Measurements from ENCODE around the gene POLE. TPM values are rescaled to one million over a fixed set of nuclear protein-coding genes. Genes with fewer than 3 reads are reported as not detected.

POLE gene
- total RNA-seq, 1 experiment from 2014 or later: 144 TPM

DNA sequence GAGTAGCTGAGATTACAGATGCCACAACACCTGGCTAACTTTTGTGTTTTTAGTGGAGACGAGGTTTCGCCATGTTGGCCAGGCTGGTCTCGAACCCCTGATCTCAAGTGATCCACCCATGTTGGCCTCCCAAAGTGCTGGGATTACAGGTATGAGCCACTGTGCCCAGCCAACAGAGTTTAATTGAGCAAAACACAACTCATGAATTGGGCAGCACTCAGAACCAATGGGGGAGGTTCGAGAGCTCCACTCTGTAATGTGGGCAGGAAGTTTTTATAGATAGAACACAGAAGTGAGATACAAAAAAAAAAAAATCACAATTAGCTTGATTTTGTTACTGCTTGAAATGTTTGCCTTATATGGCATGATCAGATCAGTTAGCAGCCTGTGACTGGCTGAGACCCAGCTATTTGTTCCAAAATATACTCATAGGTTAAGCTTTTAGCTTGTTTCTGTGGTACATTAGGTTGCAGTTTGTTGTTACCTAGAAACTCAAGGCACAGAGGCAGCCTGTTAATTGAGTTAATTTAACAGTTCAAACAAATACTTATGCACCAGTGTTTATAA is 69.9 kb downstream of the POLE start (continued):
- TF ChIP-seq, protein P1, sequence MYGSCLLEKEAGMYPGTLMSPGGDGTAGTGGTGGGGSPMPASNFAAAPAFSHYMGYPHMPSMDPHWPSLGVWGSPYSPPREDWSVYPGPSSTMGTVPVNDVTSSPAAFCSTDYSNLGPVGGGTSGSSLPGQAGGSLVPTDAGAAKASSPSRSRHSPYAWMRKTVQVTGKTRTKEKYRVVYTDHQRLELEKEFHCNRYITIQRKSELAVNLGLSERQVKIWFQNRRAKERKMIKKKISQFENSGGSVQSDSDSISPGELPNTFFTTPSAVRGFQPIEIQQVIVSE (CRISPR knock-in tag; IDR thresholded peaks at IDR 0.05; ENCODE audit: borderline replicate concordance): no peak
- TF ChIP-seq NFYB (CRISPR knock-in tag; conservative IDR thresholded peaks at IDR 0.05; ENCODE audit: low read depth): no peak

DNA sequence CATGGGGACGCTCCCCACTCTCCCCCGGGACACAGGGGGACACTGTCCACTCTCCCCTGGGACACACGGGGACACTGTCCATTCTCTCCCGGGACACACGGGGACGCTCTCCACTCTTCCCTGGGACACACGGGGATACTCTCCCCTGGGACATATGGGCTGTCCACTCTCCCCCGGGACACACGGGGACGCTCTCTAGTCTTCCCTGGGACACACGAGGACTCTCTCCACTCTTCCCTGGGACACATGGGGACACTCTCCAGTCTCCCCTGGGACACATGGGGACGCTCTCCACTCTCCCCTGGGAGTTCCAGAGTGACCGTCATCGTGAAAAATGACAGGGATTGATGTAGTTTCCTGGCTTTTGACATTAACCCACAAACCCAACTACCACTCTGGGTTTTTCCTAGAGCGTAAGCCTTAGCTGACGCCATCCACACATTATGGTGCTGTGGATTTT is 71.5 kb downstream of the POLE start:
- Mint-ChIP-seq H3K9me3 (peaks cover 12% of the 10 kb centered on the region), H3K27me3 (ENCODE audit: low read depth) (peaks cover 80% of the 10 kb centered on the region), H3K4me3 (no peak overlapping the region), H3K27ac (no peak overlapping the region), H3K4me1 (peaks cover 5% of the 10 kb centered on the region), H3K36me3 (peaks cover 8% of the 10 kb centered on the region; the same call in 1 of the 2 replicates)
- DNase-seq (ENCODE audit: low spot score): no peak
- ATAC-seq: no peak
- POLR2A ChIA-PET: no interaction called here
- no peak for TF ChIP-seq CBFB (CRISPR knock-in tag; IDR thresholded peaks at IDR 0.05; ENCODE audit: low read depth)
- TF ChIP-seq, protein P1 (CRISPR knock-in tag; IDR thresholded peaks at IDR 0.05; ENCODE audit: borderline replicate concordance): no peak
- TF ChIP-seq NFE2L1 (CRISPR knock-in tag; IDR thresholded peaks at IDR 0.05): no peak
- no peak for TF ChIP-seq PRRX2 (CRISPR knock-in tag; IDR thresholded peaks at IDR 0.05)
- TF ChIP-seq FOXP1 (CRISPR knock-in tag; IDR thresholded peaks at IDR 0.05; ENCODE audit: borderline replicate concordance): no peak
- no peak for TF ChIP-seq RORB (CRISPR knock-in tag; IDR thresholded peaks at IDR 0.05)
- TF ChIP-seq FOXJ3 (CRISPR knock-in tag; IDR thresholded peaks at IDR 0.05; ENCODE audit: borderline replicate concordance): no peak
- TF ChIP-seq, protein P2, sequence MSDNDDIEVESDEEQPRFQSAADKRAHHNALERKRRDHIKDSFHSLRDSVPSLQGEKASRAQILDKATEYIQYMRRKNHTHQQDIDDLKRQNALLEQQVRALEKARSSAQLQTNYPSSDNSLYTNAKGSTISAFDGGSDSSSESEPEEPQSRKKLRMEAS (CRISPR knock-in tag; IDR thresholded peaks at IDR 0.05): no peak
- no peak for TF ChIP-seq GRHL2 (CRISPR knock-in tag; IDR thresholded peaks at IDR 0.05; ENCODE audit: insufficient replicate concordance, severe bottlenecking)
- TF ChIP-seq, protein P3, sequence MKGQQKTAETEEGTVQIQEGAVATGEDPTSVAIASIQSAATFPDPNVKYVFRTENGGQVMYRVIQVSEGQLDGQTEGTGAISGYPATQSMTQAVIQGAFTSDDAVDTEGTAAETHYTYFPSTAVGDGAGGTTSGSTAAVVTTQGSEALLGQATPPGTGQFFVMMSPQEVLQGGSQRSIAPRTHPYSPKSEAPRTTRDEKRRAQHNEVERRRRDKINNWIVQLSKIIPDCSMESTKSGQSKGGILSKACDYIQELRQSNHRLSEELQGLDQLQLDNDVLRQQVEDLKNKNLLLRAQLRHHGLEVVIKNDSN (CRISPR knock-in tag; IDR thresholded peaks at IDR 0.05): no peak
- TF ChIP-seq ZNF138 (CRISPR knock-in tag; conservative IDR thresholded peaks at IDR 0.05): no peak
- TF ChIP-seq, protein P4, sequence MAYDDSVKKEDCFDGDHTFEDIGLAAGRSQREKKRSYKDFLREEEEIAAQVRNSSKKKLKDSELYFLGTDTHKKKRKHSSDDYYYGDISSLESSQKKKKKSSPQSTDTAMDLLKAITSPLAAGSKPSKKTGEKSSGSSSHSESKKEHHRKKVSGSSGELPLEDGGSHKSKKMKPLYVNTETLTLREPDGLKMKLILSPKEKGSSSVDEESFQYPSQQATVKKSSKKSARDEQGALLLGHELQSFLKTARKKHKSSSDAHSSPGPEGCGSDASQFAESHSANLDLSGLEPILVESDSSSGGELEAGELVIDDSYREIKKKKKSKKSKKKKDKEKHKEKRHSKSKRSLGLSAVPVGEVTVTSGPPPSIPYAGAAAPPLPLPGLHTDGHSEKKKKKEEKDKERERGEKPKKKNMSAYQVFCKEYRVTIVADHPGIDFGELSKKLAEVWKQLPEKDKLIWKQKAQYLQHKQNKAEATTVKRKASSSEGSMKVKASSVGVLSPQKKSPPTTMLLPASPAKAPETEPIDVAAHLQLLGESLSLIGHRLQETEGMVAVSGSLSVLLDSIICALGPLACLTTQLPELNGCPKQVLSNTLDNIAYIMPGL (CRISPR knock-in tag; IDR thresholded peaks at IDR 0.05): no peak
- CTCF ChIA-PET: interaction anchor here (0.6 to 1.9 kb wide), 20 partner anchors 12 to 207 kb away, joined by 3 to 48 read pairs (median 6); no protein-coding TSS in a partner anchor

DNA sequence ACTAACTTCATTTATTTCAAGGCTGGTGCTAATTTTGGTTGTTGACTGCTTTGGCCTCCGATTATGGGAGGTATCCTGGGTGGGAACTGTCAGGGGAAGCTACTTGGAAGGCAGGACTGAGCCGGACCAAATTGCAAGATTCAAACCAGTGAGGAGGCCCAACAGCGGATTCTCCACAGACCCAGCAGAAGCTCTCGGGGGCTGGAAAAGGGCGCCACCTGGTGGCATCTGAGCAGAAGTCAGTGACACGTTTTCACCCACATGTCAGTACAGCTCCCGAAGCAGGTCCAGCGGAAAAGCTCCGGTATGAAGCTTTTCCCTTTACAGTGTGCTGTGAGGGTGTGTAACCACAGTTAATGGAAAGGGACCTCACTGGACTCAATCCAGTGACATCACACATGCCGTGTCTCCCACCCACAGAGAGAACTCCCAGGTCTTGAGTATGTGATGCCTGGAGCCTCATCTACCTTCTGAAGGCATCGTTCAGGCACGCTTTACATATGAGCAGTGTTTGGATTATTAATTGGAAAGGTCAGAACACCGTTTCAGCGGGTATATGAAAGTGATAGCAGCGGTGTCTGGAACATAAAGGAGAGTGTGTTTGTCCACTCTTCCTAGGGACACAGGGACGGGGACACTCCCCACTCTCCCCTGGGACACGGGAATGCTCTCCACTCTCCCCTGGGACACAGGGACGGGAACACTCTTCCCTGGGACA is 72.1 kb downstream of the POLE start:
- peaks cover 5% of the 10 kb centered on the region for H3K4me1 Mint-ChIP-seq
- POLR2A ChIA-PET: interaction anchor here (0.7 kb wide), 1 partner anchor 31 kb away, joined by 3 read pairs; no protein-coding TSS in a partner anchor
- CTCF ChIA-PET: interaction anchor here (0.6 to 1.9 kb wide), 35 partner anchors 9 to 461 kb away, joined by 3 to 48 read pairs (median 4); no protein-coding TSS in a partner anchor
- peaks cover 83% of the 10 kb centered on the region for H3K27me3 Mint-ChIP-seq (ENCODE audit: low read depth)
- no peak overlapping the region for H3K27ac Mint-ChIP-seq
- peaks cover 12% of the 10 kb centered on the region for H3K9me3 Mint-ChIP-seq
- TF ChIP-seq, protein P2 (CRISPR knock-in tag; IDR thresholded peaks at IDR 0.05): peak; percentile 65
- TF ChIP-seq FOXP1 (CRISPR knock-in tag; IDR thresholded peaks at IDR 0.05; ENCODE audit: borderline replicate concordance): no peak
- TF ChIP-seq ETV6 (CRISPR knock-in tag; IDR thresholded peaks at IDR 0.05): 0 out of 2 replicates have a peak, but pooled peaks have one; percentile 37
- TF ChIP-seq, protein P5, sequence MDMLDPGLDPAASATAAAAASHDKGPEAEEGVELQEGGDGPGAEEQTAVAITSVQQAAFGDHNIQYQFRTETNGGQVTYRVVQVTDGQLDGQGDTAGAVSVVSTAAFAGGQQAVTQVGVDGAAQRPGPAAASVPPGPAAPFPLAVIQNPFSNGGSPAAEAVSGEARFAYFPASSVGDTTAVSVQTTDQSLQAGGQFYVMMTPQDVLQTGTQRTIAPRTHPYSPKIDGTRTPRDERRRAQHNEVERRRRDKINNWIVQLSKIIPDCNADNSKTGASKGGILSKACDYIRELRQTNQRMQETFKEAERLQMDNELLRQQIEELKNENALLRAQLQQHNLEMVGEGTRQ (CRISPR knock-in tag; IDR thresholded peaks at IDR 0.05): no peak
- peak; percentile 95 for TF ChIP-seq ZNF121 (CRISPR knock-in tag; IDR thresholded peaks at IDR 0.05)
- TF ChIP-seq GRHL2 (CRISPR knock-in tag; IDR thresholded peaks at IDR 0.05; ENCODE audit: insufficient replicate concordance, severe bottlenecking): no peak
- TF ChIP-seq GTF2I (CRISPR knock-in tag; conservative IDR thresholded peaks at IDR 0.05): no peak
- no peak for TF ChIP-seq SP1 (CRISPR knock-in tag; conservative IDR thresholded peaks at IDR 0.05)
- no peak for TF ChIP-seq EMX1 (CRISPR knock-in tag; IDR thresholded peaks at IDR 0.05)
- TF ChIP-seq, protein P6, sequence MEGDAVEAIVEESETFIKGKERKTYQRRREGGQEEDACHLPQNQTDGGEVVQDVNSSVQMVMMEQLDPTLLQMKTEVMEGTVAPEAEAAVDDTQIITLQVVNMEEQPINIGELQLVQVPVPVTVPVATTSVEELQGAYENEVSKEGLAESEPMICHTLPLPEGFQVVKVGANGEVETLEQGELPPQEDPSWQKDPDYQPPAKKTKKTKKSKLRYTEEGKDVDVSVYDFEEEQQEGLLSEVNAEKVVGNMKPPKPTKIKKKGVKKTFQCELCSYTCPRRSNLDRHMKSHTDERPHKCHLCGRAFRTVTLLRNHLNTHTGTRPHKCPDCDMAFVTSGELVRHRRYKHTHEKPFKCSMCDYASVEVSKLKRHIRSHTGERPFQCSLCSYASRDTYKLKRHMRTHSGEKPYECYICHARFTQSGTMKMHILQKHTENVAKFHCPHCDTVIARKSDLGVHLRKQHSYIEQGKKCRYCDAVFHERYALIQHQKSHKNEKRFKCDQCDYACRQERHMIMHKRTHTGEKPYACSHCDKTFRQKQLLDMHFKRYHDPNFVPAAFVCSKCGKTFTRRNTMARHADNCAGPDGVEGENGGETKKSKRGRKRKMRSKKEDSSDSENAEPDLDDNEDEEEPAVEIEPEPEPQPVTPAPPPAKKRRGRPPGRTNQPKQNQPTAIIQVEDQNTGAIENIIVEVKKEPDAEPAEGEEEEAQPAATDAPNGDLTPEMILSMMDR (IDR thresholded peaks at IDR 0.05): peak; percentile 91
- no peak for TF ChIP-seq CREM (CRISPR knock-in tag; IDR thresholded peaks at IDR 0.05)
- TF ChIP-seq ZNF317 (CRISPR knock-in tag; IDR thresholded peaks at IDR 0.05; ENCODE audit: borderline replicate concordance, low read depth): peak; percentile 68; the same call in 1 of the 2 replicates
- peaks cover 8% of the 10 kb centered on the region; the same call in 1 of the 2 replicates for H3K36me3 Mint-ChIP-seq
- peak; percentile 63 for ATAC-seq
- H3K4me3 Mint-ChIP-seq: no peak overlapping the region
- peak; percentile 88 for DNase-seq (ENCODE audit: low spot score)

Measured in WTC11 (cell line).